Skin of body (tissue), 2 donors: ENCODE data around the gene STX10. TPM values are rescaled to one million over a fixed set of nuclear protein-coding genes. Genes with fewer than 3 reads are reported as not detected.
A peak's percentile ranks its signal among the peaks of the same experiment; 100 is the strongest.

ENCODE experiments used
- DNase-seq: peaks from one replicate; lab custom pipeline; 2025; lab: John Stamatoyannopoulos, UW
- total RNA-seq: library from RNA; depleted of rRNA; stranded (reverse); fragments of >200 nt; gene quantifications from one replicate; pipeline ENCODE4 v1.2.3, GENCODE V29; 2014

The STX10 gene
- total RNA-seq, 1 donor from 2014 or later: 36.2 TPM

- DNase-seq: no peak
Measured at GRCh38 chr19:13100841-13101589, 49.2 kb downstream of the STX10 start.

DNA sequence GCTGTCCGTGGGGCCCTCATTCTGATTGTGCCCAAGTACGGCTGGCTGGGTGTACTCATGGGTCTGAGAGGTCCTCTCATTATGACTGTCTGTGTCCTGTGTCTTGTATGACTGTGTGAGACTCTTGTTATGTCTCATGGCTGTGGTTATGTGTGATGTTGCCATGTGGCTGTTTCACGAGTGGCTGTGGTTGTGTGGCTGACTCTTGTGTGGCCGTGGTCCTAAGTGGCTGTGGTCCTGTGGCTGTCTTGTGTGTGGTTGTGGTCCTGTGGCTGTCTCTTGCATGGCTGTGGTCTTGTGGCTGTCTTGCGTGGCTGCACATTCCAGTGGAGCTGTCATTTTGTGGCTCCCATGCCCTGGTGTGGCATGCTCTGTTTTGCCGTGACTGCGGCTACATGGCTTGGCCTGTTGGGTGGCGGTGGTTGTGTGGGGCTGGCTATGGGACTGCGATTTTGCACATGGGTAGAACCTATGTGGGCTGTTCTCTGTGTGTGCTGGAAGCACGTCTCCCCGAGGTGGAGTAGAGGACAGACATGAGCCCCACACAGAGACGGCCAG lies 50.1 kb downstream of the STX10 start:
- DNase-seq: no peak

- no peak for DNase-seq
Measured at GRCh38 chr19:13099073-13099999, 50.8 kb downstream of the STX10 start.

DNA sequence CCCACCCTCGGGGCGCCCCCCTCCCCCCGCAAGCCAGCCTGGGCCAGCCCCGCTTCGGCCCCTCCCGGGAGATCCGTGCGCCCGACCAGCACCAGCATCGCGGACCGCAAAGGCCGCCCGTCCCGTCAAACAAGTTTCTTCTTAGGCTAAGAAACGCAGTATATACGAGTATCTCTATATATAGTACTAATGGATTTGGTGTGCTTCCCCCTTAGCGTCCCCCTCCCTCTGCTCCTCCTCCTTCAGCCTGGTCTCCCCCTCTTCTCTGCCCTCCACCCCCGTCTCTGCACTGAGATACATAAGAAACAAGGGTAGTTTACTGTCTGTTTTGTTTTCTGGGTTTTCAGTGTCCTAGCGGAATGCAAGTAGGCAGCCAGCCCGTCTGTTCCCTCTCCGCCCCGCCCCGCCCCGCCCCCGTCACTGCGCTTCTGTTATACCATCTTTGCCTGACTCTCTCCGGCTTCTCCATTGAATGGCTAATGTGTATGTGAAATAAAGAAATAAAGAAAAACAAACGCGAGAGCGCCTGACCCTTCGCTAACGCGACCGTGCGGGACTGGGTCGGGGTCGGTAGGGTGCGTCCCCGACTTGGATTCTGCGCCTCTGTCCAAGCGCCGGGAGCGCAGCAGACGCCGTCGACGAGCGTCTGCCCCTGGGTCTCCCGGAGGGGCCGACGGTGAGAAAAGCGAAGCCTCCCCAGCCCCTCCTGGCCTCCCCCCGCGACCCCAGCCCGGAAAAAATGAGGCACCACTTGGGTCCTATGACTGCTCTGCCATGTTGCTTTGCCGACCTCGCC lies 51.7 kb downstream of the STX10 start:
- peak; percentile 71 for DNase-seq

GRCh38 chr19:13097463-13098258 lies 52.5 kb downstream of the STX10 start:
- no peak for DNase-seq

DNA sequence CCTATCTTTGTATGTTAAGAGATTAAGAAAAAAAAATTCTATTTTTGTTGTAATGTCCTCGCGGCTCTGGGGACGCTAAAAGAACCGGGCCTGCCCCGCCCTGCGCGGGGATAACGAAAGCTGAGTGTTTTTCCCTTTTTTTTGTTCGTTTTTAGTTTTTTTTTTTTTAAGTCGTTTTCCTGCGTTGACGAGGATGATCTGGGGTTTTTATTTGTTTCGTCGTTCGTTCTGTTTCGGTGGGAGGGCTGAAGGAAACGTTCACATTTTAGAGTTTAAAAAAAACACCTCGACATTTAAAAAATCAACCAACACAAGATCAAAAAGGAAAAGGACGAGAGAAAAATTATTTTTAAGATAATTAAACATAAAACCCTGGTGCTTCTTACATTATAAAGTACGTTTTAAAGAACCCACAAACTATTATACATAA lies 53.1 kb downstream of the STX10 start:
- DNase-seq: no peak

DNA sequence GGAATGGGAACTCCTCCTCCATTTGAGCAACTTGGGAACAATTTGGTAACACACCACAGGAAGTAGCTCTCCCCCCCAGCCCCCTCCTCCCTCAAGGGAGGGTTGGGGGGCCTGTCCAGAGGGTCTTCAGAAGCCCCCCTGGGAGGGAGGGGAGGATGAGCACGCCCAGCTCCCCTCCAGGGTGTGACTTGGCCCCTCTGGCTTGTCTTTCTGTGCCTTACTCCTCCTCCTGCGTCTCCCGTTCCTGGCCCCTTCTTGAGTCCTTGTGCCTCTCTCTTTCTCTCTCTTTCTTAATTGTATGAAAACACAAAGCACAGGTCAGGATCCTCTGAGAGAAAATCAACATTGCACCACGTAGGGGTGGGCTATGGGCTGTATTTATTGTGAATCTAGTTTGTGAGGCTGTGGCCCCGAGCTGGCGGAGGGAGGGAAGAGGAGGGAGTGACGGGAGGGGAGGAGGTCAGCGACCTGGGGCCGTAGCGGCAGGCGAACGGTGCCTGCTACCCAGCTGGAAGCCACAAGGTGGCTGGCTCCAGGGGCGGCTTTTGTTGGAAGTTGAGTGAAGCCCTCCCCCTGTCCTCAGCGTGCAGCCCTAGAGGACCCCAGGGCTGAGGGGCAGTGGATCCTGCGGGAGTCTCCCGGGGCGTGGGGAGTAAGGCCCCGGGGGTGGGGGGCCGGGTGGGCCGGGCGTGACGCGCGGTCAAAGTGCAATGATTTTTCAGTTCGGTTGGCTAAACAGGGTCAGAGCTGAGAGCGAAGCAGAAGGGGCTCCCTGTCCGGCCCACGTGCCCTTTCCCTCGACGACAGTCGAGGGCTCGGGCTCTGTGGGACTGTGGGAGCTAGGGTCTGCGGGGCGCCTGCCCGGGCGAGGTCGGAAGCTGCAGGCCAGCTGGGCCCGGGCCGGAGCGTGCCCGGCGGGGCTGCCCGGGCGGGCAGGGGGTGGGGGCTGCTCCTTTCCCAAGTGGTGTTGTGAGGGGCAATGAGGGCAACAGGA lies 53.9 kb downstream of the STX10 start:
- no peak for DNase-seq

DNA sequence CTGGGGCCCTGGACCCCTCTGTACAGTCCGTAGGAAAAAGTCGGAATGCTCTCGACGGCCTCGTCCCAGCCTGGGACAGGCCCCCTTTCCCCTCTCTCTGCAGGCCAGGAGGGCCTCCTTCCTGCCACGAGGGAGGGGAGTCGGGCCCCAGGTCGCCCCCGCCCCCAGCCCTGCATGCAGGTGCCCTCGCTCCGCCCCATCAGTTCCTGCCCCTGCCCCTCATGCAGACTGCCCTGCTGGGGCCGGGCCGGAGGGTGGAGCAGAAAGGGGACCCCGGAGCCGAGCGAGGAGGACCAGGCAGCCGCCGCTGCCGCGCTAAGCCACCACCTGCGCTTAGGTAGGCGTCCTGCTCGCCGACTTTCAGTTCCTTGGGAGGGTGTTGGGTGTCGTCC lies 54.8 kb downstream of the STX10 start:
- no peak for DNase-seq

DNA sequence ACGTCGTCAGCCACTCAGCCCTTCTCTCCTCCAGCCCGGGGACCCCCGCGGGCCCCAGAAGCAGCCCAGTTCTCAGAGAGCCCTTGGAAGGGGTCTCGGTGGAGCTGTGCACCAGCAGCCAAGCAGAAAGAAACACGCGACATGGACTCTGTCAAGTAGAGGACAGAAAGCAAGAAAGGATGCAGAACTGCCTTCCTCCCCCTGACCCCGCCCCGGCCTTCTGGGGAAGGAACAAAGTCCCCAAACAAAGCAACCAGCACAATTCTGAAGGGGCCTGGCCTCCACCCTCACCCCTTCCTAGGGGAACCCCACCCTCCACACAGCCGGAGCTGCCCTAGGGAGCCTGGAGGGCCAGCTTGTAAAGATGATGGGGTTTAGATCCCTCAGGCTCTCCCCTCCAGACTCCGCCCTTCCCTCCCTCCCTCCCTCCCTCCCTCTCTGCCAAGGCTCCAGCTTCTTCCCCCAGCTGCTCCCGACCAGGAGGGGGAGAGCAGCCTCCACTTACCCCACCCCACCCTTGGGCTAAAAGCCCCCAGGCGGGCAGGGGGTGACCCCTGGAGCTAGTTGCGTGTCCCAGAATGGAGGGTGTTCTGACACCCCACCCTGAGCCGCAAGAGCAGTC lies 55.3 kb downstream of the STX10 start:
- DNase-seq: peak; percentile 18

DNA sequence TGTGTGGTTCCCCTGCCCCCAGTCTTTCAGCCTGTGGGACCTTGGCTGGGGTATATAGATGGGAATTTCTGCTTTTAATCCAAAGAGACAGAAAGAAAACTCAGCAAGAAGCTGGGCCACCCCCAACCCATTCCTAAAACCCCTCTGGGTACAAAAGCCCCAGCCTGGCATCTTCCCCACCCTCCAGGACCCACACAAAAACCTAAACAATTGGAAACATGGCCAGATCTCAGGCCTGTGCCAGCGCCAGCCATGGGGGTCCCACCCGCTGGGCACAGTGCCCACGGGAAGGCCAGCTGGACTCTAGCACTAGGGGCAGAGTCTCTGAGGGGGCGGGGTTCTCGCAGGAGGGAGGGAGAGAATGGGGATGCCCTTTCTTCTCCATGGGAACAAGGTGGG lies 56.1 kb downstream of the STX10 start:
- DNase-seq: no peak

Other genes with a start within 250 kb of the STX10 start
- 0.39 TPM for gene SYCE2, start 231.1 kb downstream of the STX10 start, total RNA-seq
- gene FARSA, start 216.7 kb downstream of the STX10 start, total RNA-seq: 21.6 TPM
- gene CALR, start 211.8 kb downstream of the STX10 start, total RNA-seq: 401 TPM
- gene RAD23A, start 204.5 kb downstream of the STX10 start, total RNA-seq: 42.5 TPM
- gene GADD45GIP1, start 193.2 kb downstream of the STX10 start, total RNA-seq: 13.9 TPM
- gene DAND5, start 180.8 kb downstream of the STX10 start, total RNA-seq: not detected
- gene NFIX, start 154.9 kb downstream of the STX10 start, total RNA-seq: 75.5 TPM
- 8.1 TPM for gene LYL1, start 47.5 kb downstream of the STX10 start, total RNA-seq
- gene TRMT1, start 33.6 kb downstream of the STX10 start, total RNA-seq: 16.9 TPM
- gene NACC1, start 32.1 kb downstream of the STX10 start, total RNA-seq: 6.6 TPM
- gene IER2, start within 50 bp of the STX10 start, total RNA-seq: 33.5 TPM